Breast epithelium (tissue), 4 donors: Measurements from ENCODE around the gene GNAT3. TPM values are rescaled to one million over a fixed set of nuclear protein-coding genes. Genes with fewer than 3 reads are reported as not detected.
A peak's percentile ranks its signal among the peaks of the same experiment; 100 is the strongest.

Experiments
- DNase-seq, 2 donors: peaks; one replicate each; pipeline ENCODE4 v3.0.0-alpha.2; 2019; ENCODE audit warnings: low spot score in 2 of 2
- H3K27ac ChIP-seq, 2 donors: fragments of 200-600 bp; sonication (generic) in 1 of 2; one replicate each; pipeline ENCODE4 v1.5.1; 2016 to 2019; ENCODE audit warnings: mild to moderate bottlenecking in 1 of 2
- H3K27me3 ChIP-seq, 2 donors: fragments of 200-600 bp; sonication (generic) in 1 of 2; one replicate each; pipeline versions ENCODE4 v1.5.1 to v1.6.0; 2017 to 2019; ENCODE audit warnings: control low read depth in 1 of 2, mild to moderate bottlenecking in 1 of 2
- H3K36me3 ChIP-seq: fragments of 200-600 bp; one replicate; pipeline ENCODE4 v1.5.1; 2019
- H3K4me1 ChIP-seq, 2 donors: fragments of 200-600 bp; sonication (generic); one replicate each; pipeline ENCODE4 v1.5.1; 2016 to 2019; ENCODE audit warnings: control low read depth in 1 of 2
- H3K4me3 ChIP-seq, 3 donors: fragments of 200-600 bp; sonication (generic); 1 replicate in 2 of 3; 2 replicates in 1 of 3; pipeline ENCODE4 v1.5.1; 2016 to 2019; ENCODE audit warnings: mild to moderate bottlenecking in 3 of 3, moderate library complexity in 2 of 3
- H3K9me3 ChIP-seq, 2 donors: fragments of 200-600 bp; sonication (generic) in 1 of 2; one replicate each; pipeline ENCODE4 v1.5.1; 2016 to 2019; ENCODE audit warnings: control low read depth in 1 of 2
- CTCF ChIP-seq, 3 donors: fragments of 450-650 bp; IDR thresholded peaks; one replicate each; pipeline ENCODE4 v1.5.1; 2016 to 2017; ENCODE audit warnings: antibody characterized with exemption in 3 of 3, mild to moderate bottlenecking in 3 of 3, moderate library complexity in 3 of 3
- POLR2A ChIP-seq: fragments of 450-650 bp; IDR thresholded peaks from one replicate; pipeline ENCODE4 v1.6.1; 2016; ENCODE audit warnings: antibody characterized with exemption, mild to moderate bottlenecking, moderate library complexity
- POLR2AphosphoS5 ChIP-seq, 3 donors: sonication (generic); formaldehyde crosslinking; IDR thresholded peaks; one replicate each; pipeline ENCODE4 v1.6.1; 2017; ENCODE audit warnings: antibody characterized with exemption in 3 of 3
- intact Hi-C: fragments of 100-400 bp; cut with DNase I; formaldehyde crosslinking; loops from one replicate; pipeline ENCODE4 v1.15.1; 2023; ENCODE audit warnings: low total_unique reads
- total RNA-seq, 3 donors: library from RNA; depleted of rRNA; stranded (reverse); fragments of >200 nt; gene quantifications; one replicate each; pipeline ENCODE4 v1.1.0, GENCODE V29; 2016

Gene GNAT3
- total RNA-seq, 3 donors from 2014 or later, result not detected

- no peaks in the 10 kb centered on the region for H3K9me3 ChIP-seq
Observed at GRCh38 chr7:80524693-80525092, 12.8 kb upstream of the GNAT3 start.

GRCh38 chr7:80521809-80522208 lies 9.9 kb upstream of the GNAT3 start:
- no peak for DNase-seq
- H3K27me3 ChIP-seq, result no peaks in the 10 kb centered on the region
- H3K9me3 ChIP-seq, result no peaks in the 10 kb centered on the region

More at GRCh38 chr7:80524693-80525092, 12.8 kb upstream of the GNAT3 start:
- Histone ChIP-seq H3K27me3 (no peaks in the 10 kb centered on the region), H3K4me3 (peak overlapping the region in 1 of 3 donors; percentile 19), H3K36me3 (no peaks in the 10 kb centered on the region), H3K4me1 (no peaks in the 10 kb centered on the region), H3K27ac (no peak overlapping the region)
- TF ChIP-seq CTCF (IDR thresholded peaks at IDR 0.05) (no peak), POLR2AphosphoS5 (IDR thresholded peaks at IDR 0.05) (no peak), POLR2A (no peak)
- no peak for DNase-seq
- intact Hi-C loops, result loop anchor here (5.0 kb wide), 1 partner anchor 1157 kb away; no protein-coding TSS in a partner anchor

GRCh38 chr7:80520199-80520598 lies 8.3 kb upstream of the GNAT3 start:
- Histone ChIP-seq H3K27ac (no peak overlapping the region), H3K36me3 (no peaks in the 10 kb centered on the region), H3K9me3 (no peaks in the 10 kb centered on the region), H3K4me1 (no peaks in the 10 kb centered on the region), H3K4me3 (no peak overlapping the region), H3K27me3 (no peaks in the 10 kb centered on the region)
- intact Hi-C loops, result no loop called here
- DNase-seq, result no peak
- TF ChIP-seq POLR2A, result no peak
- no peak for TF ChIP-seq POLR2AphosphoS5 (IDR thresholded peaks at IDR 0.05)
- TF ChIP-seq CTCF (IDR thresholded peaks at IDR 0.05), result no peak

More at GRCh38 chr7:80521809-80522208, 9.9 kb upstream of the GNAT3 start:
- intact Hi-C loops, result no loop called here
- Histone ChIP-seq H3K36me3 (no peaks in the 10 kb centered on the region), H3K27ac (no peak overlapping the region), H3K4me3 (no peak overlapping the region), H3K4me1 (no peaks in the 10 kb centered on the region)
- no peak for TF ChIP-seq POLR2A
- no peak for TF ChIP-seq POLR2AphosphoS5 (IDR thresholded peaks at IDR 0.05)
- no peak for TF ChIP-seq CTCF (IDR thresholded peaks at IDR 0.05)

- intact Hi-C loops, result no loop called here
- DNase-seq, result no peak
- H3K4me3 ChIP-seq, result no peak overlapping the region
- no peaks in the 10 kb centered on the region for H3K36me3 ChIP-seq
- no peaks in the 10 kb centered on the region for H3K9me3 ChIP-seq
- no peaks in the 10 kb centered on the region for H3K4me1 ChIP-seq
- no peaks in the 10 kb centered on the region for H3K27me3 ChIP-seq
- TF ChIP-seq POLR2AphosphoS5 (IDR thresholded peaks at IDR 0.05) (no peak), POLR2A (no peak), CTCF (IDR thresholded peaks at IDR 0.05) (no peak)
- no peak overlapping the region for H3K27ac ChIP-seq
Observed at GRCh38 chr7:80517282-80517747, 5.5 kb upstream of the GNAT3 start.

GRCh38 chr7:80515298-80515697 lies 3.4 kb upstream of the GNAT3 start:
- H3K4me1 ChIP-seq, result no peaks in the 10 kb centered on the region
- no peaks in the 10 kb centered on the region for H3K36me3 ChIP-seq
- intact Hi-C loops, result no loop called here
- no peak overlapping the region for H3K4me3 ChIP-seq
- H3K27ac ChIP-seq, result no peak overlapping the region
- H3K9me3 ChIP-seq, result no peaks in the 10 kb centered on the region
- no peak for DNase-seq
- H3K27me3 ChIP-seq, result no peaks in the 10 kb centered on the region
- TF ChIP-seq CTCF (IDR thresholded peaks at IDR 0.05) (no peak), POLR2A (no peak), POLR2AphosphoS5 (IDR thresholded peaks at IDR 0.05) (no peak)
